Activated CD8-positive, alpha-beta memory T cell treated with anti-CD3 and anti-CD28 coated beads, Interleukin-2, amount 50 U/mL, for 24 hours (primary cell): ENCODE data around the gene ARL13B.

Source experiments
- DNase-seq: peaks from one replicate; pipeline ENCODE4 v3.0.0-alpha.2; 2020; ENCODE audit errors: extremely low read depth

The ARL13B gene

GRCh38 chr3:94099311-94099710 is 119.4 kb downstream of the ARL13B start:
- no peak for DNase-seq

GRCh38 chr3:94101860-94102259 is 121.9 kb downstream of the ARL13B start:
- DNase-seq: no peak
